ENCODE data around the gene DCX.
A peak's percentile ranks its signal among the peaks of the same experiment; 100 is the strongest.

The DCX gene

GRCh38 chrX:111284631-111285293 is 127.2 kb downstream of the DCX start:
- no peak for DNase-seq (ENCODE audit: low read depth)
- H3K4me3 ChIP-seq (ENCODE audit: low read length), result no peak overlapping the region
- TF ChIP-seq CTCF (conservative IDR thresholded peaks at IDR 0.05; ENCODE audit: low read length), result no peak

- no peak for TF ChIP-seq CTCF (conservative IDR thresholded peaks at IDR 0.05; ENCODE audit: low read length)
- no peak for DNase-seq (ENCODE audit: low read depth)
These were observed 128.5 kb downstream of the DCX start for GRCh38 chrX:111283446-111283845.

GRCh38 chrX:111282991-111283390 is 129.0 kb downstream of the DCX start:
- TF ChIP-seq CTCF (conservative IDR thresholded peaks at IDR 0.05; ENCODE audit: low read length), result no peak
- no peak overlapping the region for H3K4me3 ChIP-seq (ENCODE audit: low read length)
- no peak for DNase-seq (ENCODE audit: low read depth)

More at GRCh38 chrX:111283446-111283845, 128.5 kb downstream of the DCX start:
- H3K4me3 ChIP-seq (ENCODE audit: low read length), result no peak overlapping the region

- DNase-seq (ENCODE audit: low read depth), result no peak
- H3K4me3 ChIP-seq (ENCODE audit: low read length), result no peak overlapping the region
- no peak for TF ChIP-seq CTCF (conservative IDR thresholded peaks at IDR 0.05; ENCODE audit: low read length)
These were observed 129.9 kb downstream of the DCX start for GRCh38 chrX:111282139-111282538.

- H3K4me3 ChIP-seq (ENCODE audit: low read length), result no peak within 1 kb of the TSS
- no peak for TF ChIP-seq CTCF (conservative IDR thresholded peaks at IDR 0.05; ENCODE audit: low read length)
- DNase-seq (ENCODE audit: low read depth), result peak; percentile 20
These were observed 141.7 kb downstream of the DCX start, which contains the start of gene CAPN6 for GRCh38 chrX:111270339-111270738. Gene CAPN6, minus strand, starts transcription at chrX:111270483. Its CDS starts 6,547 bp downstream, at chrX:111263936.

GRCh38 chrX:111268506-111268905 is 143.5 kb downstream of the DCX start:
- no peak for DNase-seq (ENCODE audit: low read depth)
- TF ChIP-seq CTCF (conservative IDR thresholded peaks at IDR 0.05; ENCODE audit: low read length), result no peak
- H3K4me3 ChIP-seq (ENCODE audit: low read length), result no peak overlapping the region

GRCh38 chrX:111265486-111265885 is 146.5 kb downstream of the DCX start:
- TF ChIP-seq CTCF (conservative IDR thresholded peaks at IDR 0.05; ENCODE audit: low read length), result no peak
- no peak for DNase-seq (ENCODE audit: low read depth)
- H3K4me3 ChIP-seq (ENCODE audit: low read length), result no peak overlapping the region

All from AG10803 (cell line).